GM18499 (cell line): ENCODE data around the gene ZFHX3.

Source experiments
- ATAC-seq: cut with Tn5 transposase; IDR thresholded peaks from one replicate; pipeline ENCODE4 v1.9.1; 2021; ENCODE audit warnings: moderate number of reproducible peaks; ENCODE audit not compliant: insufficient read depth, unreplicated experiment

ZFHX3 gene

GRCh38 chr16:72744076-72744793, 303.7 kb downstream of the ZFHX3 start:
- no peak for ATAC-seq

GRCh38 chr16:72743011-72743761, 304.7 kb downstream of the ZFHX3 start:
- ATAC-seq: peak; percentile 72

DNA sequence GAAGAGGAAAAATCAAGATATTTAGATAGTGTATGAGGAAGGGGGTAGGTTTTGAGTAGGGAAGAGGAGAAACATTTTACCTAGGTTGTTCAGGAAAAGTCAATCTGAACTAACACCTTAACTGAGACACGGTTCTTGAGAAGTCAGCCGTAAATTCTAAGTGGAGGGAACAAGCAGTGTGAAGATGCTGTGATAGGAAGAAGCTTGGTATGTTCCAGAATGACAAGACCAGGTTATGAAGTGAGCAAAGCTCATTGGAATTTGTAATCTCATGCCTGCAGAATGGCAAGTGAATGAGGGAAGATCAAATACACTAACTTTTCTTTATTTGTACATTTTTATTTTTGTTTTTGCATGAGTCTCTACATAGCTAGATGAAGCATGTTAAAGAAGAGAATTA, 307.6 kb downstream of the ZFHX3 start:
- ATAC-seq: no peak

DNA sequence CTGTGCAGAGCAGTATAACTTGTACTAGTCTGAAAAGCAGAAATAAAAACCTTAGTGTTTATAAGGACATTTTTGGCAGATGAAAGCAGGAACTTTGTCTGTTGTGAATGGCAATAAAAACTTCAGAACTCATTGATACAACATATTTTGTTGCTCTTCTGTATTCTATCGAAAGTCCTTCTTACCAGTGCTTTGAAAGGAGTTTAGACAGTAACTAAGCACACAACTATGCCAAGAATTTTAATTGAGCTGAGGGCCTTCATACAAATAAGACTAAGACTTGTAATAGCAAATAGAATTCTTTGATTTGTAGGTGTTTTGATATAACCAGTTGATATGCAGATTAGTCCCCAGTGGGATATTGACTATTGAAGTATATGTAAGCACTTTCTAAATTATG, 308.4 kb downstream of the ZFHX3 start:
- ATAC-seq: no peak

DNA sequence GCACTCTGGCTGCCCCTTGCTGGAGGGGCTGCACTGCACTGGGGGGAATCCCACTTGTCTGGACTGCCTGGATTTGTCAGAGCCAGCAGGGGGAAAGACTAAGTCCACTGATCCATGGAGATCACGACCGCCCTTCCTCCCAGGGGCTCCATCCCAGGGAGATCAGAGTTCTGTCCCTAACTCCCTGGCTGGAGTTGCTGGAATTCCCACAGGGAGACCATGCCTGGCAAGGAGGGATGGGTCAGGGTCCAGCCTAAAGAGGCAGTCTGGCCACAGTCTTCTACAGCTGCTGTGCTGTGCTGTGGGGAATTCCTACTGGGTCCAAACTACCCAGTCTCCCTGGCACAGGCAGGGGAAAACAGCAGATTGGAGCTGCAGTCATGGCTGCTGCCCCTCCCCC, 311.9 kb downstream of the ZFHX3 start:
- no peak for ATAC-seq
